Activated T-cell treated with anti-CD3 and anti-CD28 coated beads for 1 hour (primary cell): ENCODE results near the gene SLC19A1.
A peak's percentile ranks its signal among the peaks of the same experiment; 100 is the strongest.

Experiments
- DNase-seq: peaks from one replicate; pipeline ENCODE4 v3.0.0-alpha.2; 2020; ENCODE audit warnings: low read depth

Gene SLC19A1

GRCh38 chr21:45542242-45542666 is at the start of gene SLC19A1:
Gene SLC19A1 (minus strand): TSS chr21:45542440. CDS start chr21:45537959, 4,481 bp downstream.
- DNase-seq = peak; percentile 65

GRCh38 chr21:45591619-45592207 is 49.5 kb upstream of the SLC19A1 start:
- DNase-seq = no peak

GRCh38 chr21:45590726-45591618 is 48.7 kb upstream of the SLC19A1 start:
- no peak for DNase-seq

- DNase-seq = peak; percentile 73
These were observed 48.0 kb upstream of the SLC19A1 start for GRCh38 chr21:45590246-45590725.

GRCh38 chr21:45589686-45590245 is 47.5 kb upstream of the SLC19A1 start:
- DNase-seq = no peak

GRCh38 chr21:45588871-45589491 is 46.7 kb upstream of the SLC19A1 start:
- DNase-seq = no peak

- DNase-seq = no peak
These were observed 46.0 kb upstream of the SLC19A1 start for GRCh38 chr21:45588086-45588825.

- DNase-seq = no peak
These were observed 44.1 kb upstream of the SLC19A1 start for GRCh38 chr21:45586289-45586858.

- no peak for DNase-seq
These were observed 42.5 kb upstream of the SLC19A1 start for GRCh38 chr21:45584786-45585185.

GRCh38 chr21:45583831-45584509 is 41.7 kb upstream of the SLC19A1 start:
- no peak for DNase-seq

- no peak for DNase-seq
These were observed 39.9 kb upstream of the SLC19A1 start for GRCh38 chr21:45582128-45582527.

- no peak for DNase-seq
These were observed 39.1 kb upstream of the SLC19A1 start for GRCh38 chr21:45581322-45581712.

GRCh38 chr21:45580576-45581321 is 38.5 kb upstream of the SLC19A1 start:
- DNase-seq = no peak

GRCh38 chr21:45580181-45580575 is 37.9 kb upstream of the SLC19A1 start:
- no peak for DNase-seq

- DNase-seq = no peak
These were observed 37.3 kb upstream of the SLC19A1 start for GRCh38 chr21:45579383-45580180.

- no peak for DNase-seq
These were observed 36.7 kb upstream of the SLC19A1 start for GRCh38 chr21:45578811-45579381.

GRCh38 chr21:45578176-45578801 is 36.0 kb upstream of the SLC19A1 start:
- DNase-seq = no peak

- DNase-seq = no peak
These were observed 35.5 kb upstream of the SLC19A1 start for GRCh38 chr21:45577801-45578175.
